SW 1271 (cell line): Measurements from ENCODE around the gene RETSAT.
"Not testable (repeated sequence)": the region's sequence is repeated elsewhere in the genome, so short reads cannot be mapped to it uniquely, and the experiment has no call there.

ENCODE experiments used
- DNase-seq, 2 experiments: peaks; one replicate each; lab custom pipeline; 2025; lab: John Stamatoyannopoulos, UW

The RETSAT gene

GRCh38 chr2:85378257-85378656 lies 23.9 kb upstream of the RETSAT start:
- no peak for DNase-seq

- DNase-seq: no peak
Measured at GRCh38 chr2:85377083-85377482, 22.8 kb upstream of the RETSAT start.

GRCh38 chr2:85376291-85377065 lies 22.1 kb upstream of the RETSAT start:
- no peak for DNase-seq

DNA sequence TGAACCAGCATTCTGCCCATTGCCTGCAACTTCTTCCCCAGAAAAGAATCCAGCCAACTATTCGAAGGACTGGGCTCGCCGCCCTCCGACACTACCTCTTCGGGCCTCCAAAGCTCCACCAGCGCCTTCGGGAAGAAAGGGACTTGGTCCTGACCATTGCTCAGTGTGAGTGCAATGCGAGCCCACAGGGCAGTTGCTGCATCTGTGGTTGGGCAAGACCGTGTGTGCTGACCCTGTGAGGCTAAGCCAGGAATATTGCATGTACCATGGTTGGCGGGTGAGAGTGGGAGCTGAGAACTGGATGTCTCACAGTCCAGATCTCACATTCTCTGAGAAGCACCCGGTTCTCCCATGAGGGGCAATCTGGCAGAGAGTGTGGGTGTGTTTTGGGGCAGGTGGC lies 16.7 kb upstream of the RETSAT start:
- DNase-seq: no peak

DNA sequence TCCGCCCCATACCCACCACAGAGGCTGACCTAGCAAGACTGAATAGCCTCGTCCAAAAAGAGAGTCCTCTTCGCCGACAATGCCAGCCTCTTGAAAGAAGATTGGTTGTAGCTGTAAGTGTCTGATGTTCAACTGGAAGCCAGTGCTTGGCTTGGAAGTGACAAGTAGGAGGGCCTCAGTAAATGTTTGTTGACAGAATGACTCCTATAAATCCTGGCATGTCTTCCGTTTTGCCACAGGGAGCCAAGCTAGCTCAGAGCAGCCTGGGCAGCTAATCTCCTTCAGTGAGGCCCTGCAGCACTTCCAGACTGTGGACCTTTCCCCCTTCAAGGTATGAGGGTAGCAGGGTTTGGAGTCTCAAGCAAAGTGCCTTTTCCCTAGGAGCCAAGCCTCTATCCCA lies 15.2 kb upstream of the RETSAT start:
- no peak for DNase-seq

GRCh38 chr2:85368921-85369320 lies 14.6 kb upstream of the RETSAT start:
- no peak for DNase-seq

- DNase-seq: no peak
Measured at GRCh38 chr2:85367180-85367579, 12.9 kb upstream of the RETSAT start.

GRCh38 chr2:85362653-85363387 lies 8.5 kb upstream of the RETSAT start:
- not testable (repeated sequence) for DNase-seq

DNA sequence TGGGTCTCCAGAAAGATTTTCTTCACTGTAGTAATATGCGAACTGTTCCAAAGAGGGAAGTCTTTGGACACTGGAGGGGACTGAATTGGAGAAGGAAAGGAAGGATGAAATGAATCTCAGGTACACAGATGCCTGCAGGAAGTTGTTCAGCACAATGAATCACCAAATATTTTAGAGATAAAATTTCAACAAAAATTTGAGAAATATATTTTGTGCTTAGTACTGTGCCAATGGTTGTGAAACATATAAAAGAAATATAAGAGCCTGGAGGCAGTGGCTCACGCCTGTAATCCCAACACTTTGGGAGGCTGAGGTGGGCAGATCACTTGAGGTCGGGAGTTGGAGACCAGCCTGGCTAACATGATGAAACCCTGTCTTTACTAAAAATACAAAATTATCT lies 3.4 kb upstream of the RETSAT start:
- no peak for DNase-seq

DNA sequence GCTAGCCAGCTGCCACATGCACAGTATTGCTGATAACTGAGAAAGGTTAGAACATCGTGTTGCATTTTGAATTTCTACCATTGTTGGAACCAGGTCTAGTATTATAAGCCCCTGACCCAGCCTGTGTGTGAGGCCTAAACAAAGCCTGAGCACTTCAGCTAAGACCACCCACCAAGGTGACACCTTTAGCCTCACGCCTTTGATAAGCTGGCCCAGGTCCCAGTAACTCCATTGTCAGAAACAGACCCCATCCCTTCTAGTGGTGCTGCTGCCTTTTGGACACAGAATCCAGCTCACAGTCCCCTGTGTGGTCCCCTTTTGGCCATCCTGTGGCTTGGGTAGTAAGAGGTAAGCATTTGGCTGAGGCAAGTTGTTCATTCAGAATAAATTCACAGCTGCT lies 1.9 kb upstream of the RETSAT start:
- no peak for DNase-seq

- DNase-seq: no peak
Measured at GRCh38 chr2:85355521-85355920, 1.2 kb upstream of the RETSAT start.

DNA sequence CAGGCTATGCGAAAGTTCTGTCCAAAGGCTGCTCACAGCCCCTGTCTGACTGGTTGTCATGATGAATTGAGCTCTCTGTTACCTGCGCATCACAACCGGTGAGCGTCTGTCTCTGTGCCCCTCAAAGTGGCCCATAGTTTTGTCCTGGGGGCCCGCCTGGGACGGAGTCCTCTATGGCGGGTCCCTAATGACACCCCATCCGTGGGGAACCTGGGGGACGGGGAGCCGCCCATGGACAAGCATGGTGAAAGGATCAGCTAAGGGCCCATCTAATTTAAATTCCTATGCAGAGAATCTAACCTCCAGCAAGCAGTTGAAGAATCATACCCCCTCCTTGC lies 714 bp upstream of the RETSAT start:
- DNase-seq: no peak

DNA sequence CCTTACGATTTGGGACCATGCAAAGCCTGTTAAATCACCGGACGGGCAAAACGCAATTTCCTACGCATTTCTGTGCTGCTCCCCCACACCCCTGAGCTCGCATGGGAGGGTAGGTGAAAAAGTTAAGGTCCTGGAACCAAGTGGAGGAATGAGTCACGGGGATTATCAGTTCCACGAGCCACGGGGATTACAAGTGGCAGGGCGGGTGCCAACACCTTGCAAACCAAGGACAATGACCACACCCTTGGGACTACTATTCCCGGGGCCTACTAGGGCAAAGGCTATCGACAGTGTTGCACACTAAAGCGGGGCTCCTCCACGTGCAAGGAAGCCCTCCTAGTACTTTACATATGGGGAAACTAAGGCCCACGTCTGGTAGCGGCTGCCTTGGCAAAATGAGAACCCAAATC lies 447 bp downstream of the RETSAT start:
- DNase-seq: no peak

- no peak for DNase-seq
Measured at GRCh38 chr2:85347599-85347998, 6.7 kb downstream of the RETSAT start.

DNA sequence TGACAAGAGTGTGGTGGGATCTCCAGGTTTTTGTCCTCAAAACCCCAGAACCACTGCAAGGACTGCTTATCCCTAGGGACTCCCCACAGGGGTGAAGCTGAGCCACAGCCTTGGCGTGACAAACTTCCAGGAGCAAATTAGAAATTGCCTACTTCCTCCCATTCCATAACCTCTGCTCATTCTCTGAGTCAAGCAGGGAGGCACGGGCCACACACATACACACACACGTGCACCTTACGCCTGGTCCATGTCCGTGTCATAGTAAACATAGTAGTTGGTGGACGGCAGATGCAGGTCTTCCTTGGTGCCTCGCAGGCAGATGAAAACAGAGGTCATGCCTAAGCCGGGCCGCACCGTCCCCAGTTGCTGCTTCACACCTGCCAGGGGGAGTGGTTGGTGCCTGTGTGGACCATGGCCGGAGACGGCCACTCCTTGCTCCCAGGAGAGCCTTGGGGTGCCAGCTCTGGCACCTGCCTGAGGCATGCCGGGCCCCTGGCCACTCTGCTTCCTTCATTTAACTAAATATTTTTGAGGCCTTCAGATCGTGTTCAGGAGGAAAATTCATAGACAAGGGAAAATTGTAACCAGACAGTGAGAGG lies 9.9 kb downstream of the RETSAT start:
- DNase-seq: no peak

DNA sequence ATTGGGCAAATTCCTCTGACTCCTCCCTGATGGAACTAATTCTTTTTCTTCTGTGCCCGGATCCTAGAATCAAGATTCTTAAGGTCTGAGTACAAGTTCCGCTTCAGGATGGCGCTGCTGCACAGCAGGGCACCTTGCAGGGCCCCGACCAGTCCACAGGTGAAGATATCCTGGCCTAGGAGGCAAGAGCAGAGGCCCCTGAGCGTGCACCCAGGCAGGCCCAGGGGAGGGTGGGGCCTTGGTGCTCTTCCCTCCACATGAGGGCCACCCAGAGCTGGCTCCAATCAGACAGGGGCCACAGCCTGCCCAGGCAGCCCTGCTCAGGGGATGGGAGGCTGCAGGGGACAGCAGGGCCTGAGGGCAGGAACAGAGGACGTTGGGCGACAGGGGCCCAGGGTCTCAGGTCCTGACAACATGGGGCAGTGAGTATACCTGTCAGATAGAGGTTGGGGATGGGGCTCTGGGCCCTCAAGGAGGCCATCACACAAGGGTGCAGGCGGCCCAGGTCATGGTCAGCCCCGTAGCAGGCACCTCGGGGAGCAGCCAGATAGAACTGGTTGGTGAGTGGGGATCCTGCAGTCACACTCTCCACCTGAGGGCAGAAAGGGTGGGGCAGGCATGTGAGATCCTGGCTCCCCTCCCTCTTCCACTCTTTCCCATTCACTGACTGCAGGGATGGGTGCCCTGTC lies 11.0 kb downstream of the RETSAT start:
- not testable (repeated sequence) for DNase-seq

DNA sequence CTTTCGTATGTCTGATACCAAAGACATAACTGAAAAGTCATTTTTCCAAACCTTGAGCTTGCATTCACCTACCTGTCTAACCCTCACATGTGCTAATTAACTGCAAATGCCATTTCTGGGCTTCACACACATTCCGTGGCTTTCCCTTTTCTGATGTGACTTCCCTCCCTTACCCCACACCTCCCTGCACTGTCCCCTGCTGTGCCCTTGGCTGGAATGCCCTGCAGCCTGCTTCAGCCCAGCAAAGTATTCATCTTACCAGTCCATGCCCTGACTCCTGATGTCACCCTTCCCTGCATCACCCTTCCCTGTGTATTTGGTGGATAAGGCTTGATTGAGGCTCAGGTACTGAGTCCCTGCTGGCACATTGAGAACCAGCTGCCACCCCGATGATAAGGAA lies 12.2 kb downstream of the RETSAT start:
- no peak for DNase-seq

GRCh38 chr2:85341269-85342029 lies 12.9 kb downstream of the RETSAT start:
- DNase-seq: no peak

DNA sequence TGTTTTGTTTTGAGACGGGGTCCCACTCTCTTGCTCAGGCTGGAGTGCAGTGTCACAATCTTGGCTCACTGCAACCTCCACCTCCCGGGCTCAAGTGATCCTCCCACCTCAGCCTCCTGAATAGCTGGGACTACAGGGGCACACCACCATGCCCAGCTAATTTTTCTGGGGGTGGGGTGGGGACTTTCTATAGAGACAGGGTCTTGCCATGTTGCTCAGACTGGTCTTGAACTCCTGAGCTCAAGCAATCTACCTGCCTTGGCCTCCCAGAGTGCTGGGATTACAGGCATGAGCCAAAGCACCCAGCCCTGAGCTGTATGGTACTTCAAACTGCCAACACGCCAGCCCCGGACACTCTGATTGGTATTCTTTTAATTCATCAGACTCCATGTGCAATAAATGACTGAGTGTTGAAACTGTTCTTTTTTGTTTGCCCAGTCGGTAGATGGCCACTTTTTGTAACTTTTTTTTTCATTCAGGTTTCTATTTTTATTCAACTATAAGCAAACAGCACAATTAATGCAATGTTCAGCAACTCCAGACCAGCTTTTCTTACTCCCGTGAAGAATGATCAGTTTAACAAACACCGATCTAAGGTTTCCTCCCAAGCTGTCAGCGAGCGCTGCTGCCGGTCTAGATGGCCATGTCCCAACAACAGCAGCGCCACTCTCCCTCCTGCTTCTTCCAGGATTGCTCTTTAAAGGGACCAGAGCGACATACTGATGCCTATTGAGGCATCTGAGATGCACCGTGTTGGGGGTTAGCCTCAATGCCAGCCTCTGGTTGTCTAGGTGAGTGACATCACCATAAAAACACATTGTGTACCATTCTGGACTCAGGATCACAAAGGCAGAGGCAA lies 14.1 kb downstream of the RETSAT start:
- DNase-seq: no peak

- DNase-seq: no peak
Measured at GRCh38 chr2:85334928-85335327, 19.4 kb downstream of the RETSAT start.

GRCh38 chr2:85333877-85334276 lies 20.5 kb downstream of the RETSAT start:
- not testable (repeated sequence) for DNase-seq
